Keratinocyte (primary cell): ENCODE measurements around the gene TSHZ1. TPM values are rescaled to one million over a fixed set of nuclear protein-coding genes. Genes with fewer than 3 reads are reported as not detected.

Experiments
- DNase-seq: peaks from one replicate; pipeline ENCODE4 v3.0.0-alpha.2; 2011; ENCODE audit warnings: low read depth, missing footprints, low spot score
- FAIRE-seq: peaks from 2 replicates; lab custom pipeline; 2011; peaks lifted over from hg19 to GRCh38; lab: Jason Lieb, UNC
- H2AFZ ChIP-seq: 2 replicates; pipeline ENCODE4 v1.6.0; 2012; ENCODE audit warnings: low read length, control low read depth, inconsistent platforms; ENCODE audit not compliant: control insufficient read depth
- H3K27ac ChIP-seq: 2 replicates; pipeline ENCODE4 v1.5.1; 2011; ENCODE audit warnings: low read length; ENCODE audit not compliant: control insufficient read depth, insufficient read depth
- H3K27me3 ChIP-seq: 3 replicates; pipeline ENCODE4 v1.6.0; 2011; ENCODE audit warnings: low read length; ENCODE audit not compliant: control insufficient read depth, insufficient read depth; ENCODE audit errors: extremely low read depth
- H3K36me3 ChIP-seq, 2 experiments: 2 replicates in 1 of 2; 3 replicates in 1 of 2; pipeline ENCODE4 v1.5.1; 2011; ENCODE audit warnings: low read length in 2 of 2, mild to moderate bottlenecking in 1 of 2; ENCODE audit not compliant: control insufficient read depth in 2 of 2, insufficient read depth in 2 of 2; ENCODE audit errors: extremely low read depth in 1 of 2
- H3K4me1 ChIP-seq: 3 replicates; pipeline ENCODE4 v1.5.1; 2011; ENCODE audit warnings: low read length; ENCODE audit not compliant: control insufficient read depth, insufficient read depth; ENCODE audit errors: extremely low read depth
- H3K4me2 ChIP-seq: 3 replicates; pipeline ENCODE4 v1.6.0; 2011; ENCODE audit warnings: low read depth, low read length; ENCODE audit not compliant: control insufficient read depth, insufficient read depth; ENCODE audit errors: extremely low read depth
- H3K4me3 ChIP-seq, 3 experiments: fragments of 200-600 bp in 1 of 3; sonication (generic) in 1 of 3; 2 replicates in 2 of 3; 3 replicates in 1 of 3; pipeline ENCODE4 v1.5.1; 2011 to 2016; ENCODE audit warnings: low read length in 3 of 3, mild to moderate bottlenecking in 3 of 3, control low read depth in 2 of 3, inconsistent platforms in 1 of 3, low read depth in 1 of 3, mixed read lengths in 1 of 3, mixed run types in 1 of 3, moderate library complexity in 1 of 3; ENCODE audit not compliant: control insufficient read depth in 2 of 3, insufficient read depth in 2 of 3; ENCODE audit errors: extremely low read depth in 1 of 3
- H3K79me2 ChIP-seq: 2 replicates; pipeline ENCODE4 v1.6.0; 2012; ENCODE audit warnings: low read length; ENCODE audit not compliant: control insufficient read depth, insufficient read depth
- H3K9ac ChIP-seq: 3 replicates; pipeline ENCODE4 v1.6.0; 2011; ENCODE audit warnings: low read length; ENCODE audit not compliant: control insufficient read depth, insufficient read depth; ENCODE audit errors: extremely low read depth
- H3K9me1 ChIP-seq: 3 replicates; pipeline ENCODE4 v1.6.0; 2011; ENCODE audit warnings: low read length; ENCODE audit not compliant: control insufficient read depth, insufficient read depth; ENCODE audit errors: extremely low read depth
- H3K9me3 ChIP-seq: 2 replicates; pipeline ENCODE4 v1.5.1; 2012; ENCODE audit warnings: low read depth, low read length; ENCODE audit not compliant: control insufficient read depth
- H4K20me1 ChIP-seq: 3 replicates; pipeline ENCODE4 v1.6.0; 2011; ENCODE audit warnings: low read length; ENCODE audit not compliant: control insufficient read depth, insufficient read depth; ENCODE audit errors: extremely low read depth
- CTCF ChIP-seq, 3 experiments: IDR thresholded peaks in 1 of 3; conservative IDR thresholded peaks in 1 of 3; optimal IDR thresholded peaks in 1 of 3; 2 replicates in 2 of 3; 3 replicates in 1 of 3; pipeline versions ENCODE3 to v1.5.1; 2011; ENCODE audit warnings: low read length in 3 of 3, mild to moderate bottlenecking in 3 of 3, moderate library complexity in 2 of 3, control low read depth in 1 of 3, inconsistent platforms in 1 of 3; ENCODE audit not compliant: insufficient read depth in 2 of 3; ENCODE audit errors: extremely low read depth in 1 of 3
- EZH2 ChIP-seq: IDR thresholded peaks from one replicate; pipeline ENCODE4 v1.6.1; 2012; ENCODE audit warnings: inconsistent platforms, mild to moderate bottlenecking, low read length, moderate library complexity
- dilution Hi-C: fragments of 300-500 bp; cut with MboI; formaldehyde crosslinking; loops from one replicate; pipeline ENCODE4 v1.7.0; 2020; ENCODE audit warnings: low sequenced_read_pairs; ENCODE audit not compliant: extremely low pct_ligation_motif_present
- polyA plus RNA-seq, 5 experiments: library from polyadenylated mRNA; depleted of rRNA in 3 of 5; stranded (reverse) in 3 of 5; stranded (forward) in 1 of 5; unstranded in 1 of 5; fragments of >200 nt; gene quantifications; 1 replicate in 1 of 5; 2 replicates in 3 of 5; 3 replicates in 1 of 5; pipeline versions ENCODE4 v1.2.1 to v1.2.3, GENCODE V29; 2011 to 2012; ENCODE audit warnings: missing spikeins in 2 of 5, low read depth in 1 of 5, low replicate concordance in 1 of 5

TSHZ1 gene
- polyA plus RNA-seq, 1 donor (not counting 4 experiments of a cell fraction or from before 2014, with no cell fraction given): 2.2 TPM

GRCh38 chr18:75264195-75264594 is 53.6 kb downstream of the TSHZ1 start:
- TF ChIP-seq EZH2 (no peak), CTCF (optimal IDR thresholded peaks at IDR 0.05 in 1 of 3, IDR thresholded peaks at IDR 0.05 in 1 of 3, conservative IDR thresholded peaks at IDR 0.05 in 1 of 3; ENCODE audit: extremely low read depth in 1 of 3, insufficient read depth in 2 of 3, low read length in 3 of 3) (no peak)

GRCh38 chr18:75264926-75265597 is 54.5 kb downstream of the TSHZ1 start:
- Histone ChIP-seq H3K9me3 (no peaks in the 10 kb centered on the region), H4K20me1 (no peaks in the 10 kb centered on the region), H3K27me3 (no peaks in the 10 kb centered on the region), H3K36me3 (no peaks in the 10 kb centered on the region), H3K4me2 (no peak overlapping the region), H3K4me1 (no peaks in the 10 kb centered on the region), H3K9ac (no peak overlapping the region), H3K79me2 (no peaks in the 10 kb centered on the region), H3K4me3 (no peak overlapping the region), H2AFZ (no peak overlapping the region), H3K27ac (no peak overlapping the region), H3K9me1 (no peaks in the 10 kb centered on the region)
- no peak for DNase-seq
- TF ChIP-seq EZH2 (no peak), CTCF (optimal IDR thresholded peaks at IDR 0.05 in 1 of 3, IDR thresholded peaks at IDR 0.05 in 1 of 3, conservative IDR thresholded peaks at IDR 0.05 in 1 of 3; ENCODE audit: extremely low read depth in 1 of 3, insufficient read depth in 2 of 3, low read length in 3 of 3) (no peak)
- dilution Hi-C loops: no loop called here
- FAIRE-seq: no peak

More at GRCh38 chr18:75264195-75264594, 53.6 kb downstream of the TSHZ1 start:
- no peak overlapping the region for H2AFZ ChIP-seq
- no peaks in the 10 kb centered on the region for H3K4me1 ChIP-seq
- no peak overlapping the region for H3K9ac ChIP-seq
- dilution Hi-C loops: no loop called here
- H3K27me3 ChIP-seq: no peaks in the 10 kb centered on the region
- no peak overlapping the region for H3K27ac ChIP-seq
- no peak for FAIRE-seq
- no peak overlapping the region for H3K4me3 ChIP-seq
- no peak overlapping the region for H3K4me2 ChIP-seq
- no peaks in the 10 kb centered on the region for H3K9me1 ChIP-seq
- no peaks in the 10 kb centered on the region for H3K36me3 ChIP-seq
- H3K79me2 ChIP-seq: no peaks in the 10 kb centered on the region
- no peak for DNase-seq
- H4K20me1 ChIP-seq: no peaks in the 10 kb centered on the region
- no peaks in the 10 kb centered on the region for H3K9me3 ChIP-seq
